ENCODE measurements around the gene ANKZF1.

The ANKZF1 gene

GRCh38 chr2:219285894-219286425 is 56.4 kb downstream of the ANKZF1 start:
- DNase-seq (no peak), ATAC-seq (no peak)
- peaks cover 14% of the 10 kb centered on the region for H3K4me1 Mint-ChIP-seq
- H3K36me3 Mint-ChIP-seq (ENCODE audit: low read depth) = peaks cover 12% of the 10 kb centered on the region
- no peaks in the 10 kb centered on the region for H3K9me3 Mint-ChIP-seq
- H3K27me3 Mint-ChIP-seq = no peaks in the 10 kb centered on the region
- no peak overlapping the region for H3K4me3 Mint-ChIP-seq
- H3K27ac Mint-ChIP-seq = no peak overlapping the region
